ENCODE data around the gene MAPK14.
A peak's percentile ranks its signal among the peaks of the same experiment; 100 is the strongest.
"Not testable (repeated sequence)": the region's sequence is repeated elsewhere in the genome, so short reads cannot be mapped to it uniquely, and the experiment has no call there.

MAPK14 gene

DNA sequence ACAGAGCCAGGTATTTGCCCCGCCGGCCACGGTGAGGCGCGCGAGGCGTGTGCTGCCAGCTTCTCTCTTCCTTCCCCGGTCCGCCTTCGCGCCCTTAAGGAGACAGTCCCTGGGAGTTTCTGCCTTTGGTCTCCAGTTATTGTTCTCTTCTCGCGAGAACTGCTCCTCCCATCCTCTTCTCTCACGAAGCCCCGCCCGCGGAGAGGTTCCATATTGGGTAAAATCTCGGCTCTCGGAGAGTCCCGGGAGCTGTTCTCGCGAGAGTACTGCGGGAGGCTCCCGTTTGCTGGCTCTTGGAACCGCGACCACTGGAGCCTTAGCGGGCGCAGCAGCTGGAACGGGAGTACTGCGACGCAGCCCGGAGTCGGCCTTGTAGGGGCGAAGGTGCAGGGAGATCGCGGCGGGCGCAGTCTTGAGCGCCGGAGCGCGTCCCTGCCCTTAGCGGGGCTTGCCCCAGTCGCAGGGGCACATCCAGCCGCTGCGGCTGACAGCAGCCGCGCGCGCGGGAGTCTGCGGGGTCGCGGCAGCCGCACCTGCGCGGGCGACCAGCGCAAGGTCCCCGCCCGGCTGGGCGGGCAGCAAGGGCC, at the start of gene MAPK14:
Gene MAPK14 (plus strand): TSS at position 308 of the 587 bp plus-strand sequence. CDS start 350 bp downstream, outside the sequence.
- Mint-ChIP-seq H3K4me3 (peak within 1 kb of the TSS; percentile 89 to 95), H3K4me1 (peaks cover 45% of the 10 kb centered on the region), H3K9me3 (no peaks in the 10 kb centered on the region), H3K27ac (peak within 1 kb of the TSS; percentile 96 to 98), H3K27me3 (peaks cover 28% of the 10 kb centered on the region)
- ATAC-seq (peak; percentile 91), DNase-seq (peak; percentile 98 to 99)

DNA sequence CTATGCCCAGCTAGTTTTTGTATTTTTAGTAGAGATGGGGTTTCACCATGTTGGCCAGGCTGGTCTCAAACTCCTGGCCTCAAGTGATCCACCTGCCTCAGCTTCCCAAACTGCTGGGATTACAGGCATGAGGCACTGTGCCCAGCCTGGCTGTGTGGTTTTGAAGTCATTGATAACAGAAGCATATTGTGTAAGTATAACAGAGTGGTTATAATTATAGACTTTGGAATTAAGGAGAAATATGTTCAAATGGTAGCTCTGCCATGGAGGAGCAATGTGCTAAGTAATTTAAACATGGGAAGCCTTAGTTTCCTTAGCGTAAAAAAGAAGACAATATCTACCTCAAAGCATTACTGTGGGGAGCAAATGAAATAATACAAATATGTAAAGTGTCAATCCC, 47.5 kb upstream of the MAPK14 start:
- H3K27me3 Mint-ChIP-seq, result not testable (repeated sequence)

DNA sequence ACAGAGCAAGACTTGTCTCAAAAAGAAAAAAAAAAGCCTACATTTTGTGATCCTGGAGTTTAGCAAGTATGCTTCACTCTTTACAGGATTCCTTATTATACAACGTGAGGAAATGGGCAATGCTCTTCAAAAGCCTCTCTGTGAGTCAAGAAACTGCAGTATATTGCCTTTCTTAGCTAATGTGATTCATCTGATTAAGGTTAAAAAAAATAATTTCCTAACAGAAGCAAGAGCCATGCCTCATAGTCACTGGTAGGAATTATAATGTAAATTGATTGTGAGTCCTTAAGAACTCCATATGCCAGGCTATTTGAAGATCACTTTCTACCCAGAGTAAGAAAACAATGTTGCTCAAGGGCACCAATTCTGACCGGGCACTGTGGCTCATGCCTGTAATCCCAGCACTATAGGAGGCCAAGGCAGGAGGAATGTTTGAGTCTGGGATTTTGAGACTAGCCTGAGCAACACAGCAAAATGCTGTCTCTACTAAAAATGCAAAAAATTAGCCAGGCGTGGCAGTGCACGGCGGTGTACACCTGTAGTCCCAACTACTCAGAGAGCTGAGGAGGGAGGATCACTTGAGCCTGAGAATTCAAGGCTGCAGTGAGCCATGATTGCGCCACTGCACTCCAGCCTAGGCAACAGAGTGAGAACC, 46.5 kb upstream of the MAPK14 start:
- ATAC-seq, result no peak
- H3K27me3 Mint-ChIP-seq, result no peaks in the 10 kb centered on the region
- H3K9me3 Mint-ChIP-seq, result no peaks in the 10 kb centered on the region
- peaks cover 13% of the 10 kb centered on the region for H3K4me1 Mint-ChIP-seq
- no peak overlapping the region for H3K4me3 Mint-ChIP-seq
- no peak for DNase-seq
- no peak overlapping the region for H3K27ac Mint-ChIP-seq

More for the DNA sequence above, 47.5 kb upstream of the MAPK14 start:
- not testable (repeated sequence) for H3K9me3 Mint-ChIP-seq, ATAC-seq, H3K27ac Mint-ChIP-seq, H3K4me3 Mint-ChIP-seq, DNase-seq
- H3K4me1 Mint-ChIP-seq, result peaks cover 13% of the 10 kb centered on the region

DNA sequence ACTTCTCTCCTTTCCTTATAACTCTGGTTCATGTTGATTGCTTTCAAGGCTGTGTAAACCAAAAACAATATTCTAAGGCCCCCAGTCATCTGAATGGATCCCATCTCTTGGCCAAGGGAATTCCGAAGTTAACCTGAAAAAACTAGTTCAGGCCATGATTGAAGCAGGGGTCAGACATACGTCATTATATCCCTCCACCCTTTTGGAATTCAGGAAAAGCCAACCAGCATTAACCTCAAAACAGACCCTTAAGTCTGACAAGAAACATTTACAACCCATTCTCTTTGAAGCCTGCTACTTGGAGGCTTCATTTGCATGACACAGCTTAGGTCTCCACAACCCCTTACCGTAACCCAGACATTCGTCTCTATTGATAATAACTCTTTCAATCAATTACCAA, 42.9 kb upstream of the MAPK14 start:
- H3K4me1 Mint-ChIP-seq, result peaks cover 13% of the 10 kb centered on the region
- ATAC-seq, result no peak
- no peak overlapping the region for H3K27ac Mint-ChIP-seq
- DNase-seq, result no peak
- H3K4me3 Mint-ChIP-seq, result no peak overlapping the region
- H3K27me3 Mint-ChIP-seq, result no peaks in the 10 kb centered on the region
- H3K9me3 Mint-ChIP-seq, result no peaks in the 10 kb centered on the region

DNA sequence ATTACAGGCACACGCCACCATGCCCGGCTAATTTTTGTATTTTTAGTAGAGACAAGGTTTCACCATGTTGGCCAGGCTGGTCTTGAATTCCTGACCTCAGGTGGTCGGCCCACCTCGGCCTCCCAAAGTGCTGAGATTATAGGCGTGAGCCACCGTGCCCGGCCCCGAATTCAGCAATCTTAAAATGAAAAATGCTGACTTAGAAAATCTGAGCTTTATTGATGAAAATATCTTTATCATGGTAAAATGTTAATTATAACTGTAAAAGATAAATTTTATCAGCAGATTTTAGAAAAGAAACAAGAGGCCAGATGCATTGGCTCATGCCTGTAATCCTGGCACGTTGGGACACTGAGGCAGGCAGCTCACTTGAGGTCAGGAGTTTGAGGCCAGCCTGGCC, 39.6 kb upstream of the MAPK14 start:
- H3K4me1 Mint-ChIP-seq, DNase-seq, H3K27ac Mint-ChIP-seq, ATAC-seq, H3K27me3 Mint-ChIP-seq, H3K4me3 Mint-ChIP-seq, H3K9me3 Mint-ChIP-seq: not testable (repeated sequence)

DNA sequence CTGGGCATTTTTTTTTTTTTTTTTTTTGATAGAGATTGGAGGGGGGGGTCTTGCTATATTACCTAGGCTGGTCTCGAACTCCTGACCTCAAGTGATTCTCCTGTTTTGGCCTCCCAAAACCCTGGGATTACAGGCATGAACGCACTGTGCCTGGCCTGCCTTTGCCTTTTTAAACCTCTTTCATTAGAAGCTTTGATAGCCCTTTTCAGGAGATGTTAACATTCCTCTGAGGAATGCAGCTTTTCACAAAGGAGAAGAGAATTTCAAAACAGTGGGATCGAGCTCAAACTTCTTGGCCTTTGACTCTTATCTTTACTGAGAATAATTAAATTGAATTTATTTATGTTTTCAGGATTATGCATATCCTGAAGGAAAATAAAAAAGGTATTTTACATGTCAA, 34.5 kb upstream of the MAPK14 start:
- DNase-seq, result no peak
- Mint-ChIP-seq H3K9me3 (no peaks in the 10 kb centered on the region), H3K27me3 (no peaks in the 10 kb centered on the region), H3K4me3 (no peak overlapping the region), H3K4me1 (no peaks in the 10 kb centered on the region), H3K27ac (no peak overlapping the region)
- no peak for ATAC-seq

DNA sequence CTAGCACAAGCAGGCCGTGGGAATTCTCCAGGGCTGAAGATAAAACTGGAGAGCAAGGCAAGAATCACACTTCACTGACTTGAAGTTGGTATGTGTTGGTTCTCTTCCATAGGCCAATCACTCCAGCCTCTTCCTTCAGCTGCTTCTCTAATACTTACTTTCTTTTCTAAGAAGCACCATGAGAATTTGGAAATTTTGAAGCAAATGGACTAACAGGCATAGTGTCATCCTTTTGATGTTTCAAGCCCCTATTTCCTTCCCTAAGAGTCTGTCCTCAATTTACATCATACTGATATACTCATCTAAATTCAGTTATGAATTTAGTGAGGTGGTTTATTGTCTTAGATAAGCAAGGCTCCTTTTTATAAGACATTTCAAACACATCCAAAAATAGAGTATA, 27.2 kb upstream of the MAPK14 start:
- H3K4me1 Mint-ChIP-seq, result no peaks in the 10 kb centered on the region
- no peak for ATAC-seq

DNA sequence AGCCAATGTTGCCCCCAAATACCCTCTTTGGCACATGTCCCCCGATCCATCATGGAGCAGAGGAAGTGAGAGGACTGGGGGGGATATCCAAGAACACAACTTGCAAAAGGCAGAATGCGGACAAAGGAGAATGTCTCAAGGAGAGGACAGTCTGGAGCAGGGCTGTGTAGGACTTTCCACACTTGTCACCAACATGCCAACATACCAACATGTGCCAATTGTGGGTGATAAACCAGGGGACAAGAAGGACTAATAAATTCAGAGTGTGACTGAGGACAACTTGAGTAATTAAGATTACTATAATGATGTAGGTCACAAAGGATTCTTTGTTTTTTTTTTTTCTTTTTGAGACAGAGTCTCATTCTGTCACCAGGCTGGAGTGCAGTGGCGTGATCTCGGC, 11.9 kb upstream of the MAPK14 start:
- no peaks in the 10 kb centered on the region for H3K9me3 Mint-ChIP-seq
- peak overlapping the region in 1 of 2 donors; percentile 21 for H3K27ac Mint-ChIP-seq
- DNase-seq, result no peak
- peaks cover 6% of the 10 kb centered on the region for H3K27me3 Mint-ChIP-seq
- no peak overlapping the region for H3K4me3 Mint-ChIP-seq
- no peaks in the 10 kb centered on the region for H3K4me1 Mint-ChIP-seq
- no peak for ATAC-seq

More for the DNA sequence above, 27.2 kb upstream of the MAPK14 start:
- Mint-ChIP-seq H3K4me3 (no peak overlapping the region), H3K27me3 (no peaks in the 10 kb centered on the region), H3K27ac (no peak overlapping the region), H3K9me3 (no peaks in the 10 kb centered on the region)
- no peak for DNase-seq

DNA sequence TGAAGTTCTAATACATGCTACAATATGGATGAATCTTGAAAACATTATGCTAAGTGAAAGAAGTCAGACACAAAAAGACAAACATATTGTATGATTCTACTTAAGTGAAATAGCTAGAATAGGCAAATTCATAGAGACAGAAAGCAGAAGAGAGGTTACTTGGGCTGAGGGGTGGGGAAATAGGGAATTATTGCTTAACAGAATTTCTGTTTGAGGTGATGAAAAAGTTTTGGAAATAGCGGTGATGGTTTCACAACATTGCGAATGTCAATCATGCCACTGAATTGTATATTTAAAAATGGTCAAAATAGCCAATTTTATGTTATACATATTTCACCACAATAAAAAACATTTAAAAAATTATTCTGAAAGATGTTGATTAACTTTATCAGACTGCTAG, 9.3 kb upstream of the MAPK14 start:
- DNase-seq, result no peak
- no peaks in the 10 kb centered on the region for H3K4me1 Mint-ChIP-seq
- no peak for ATAC-seq
- H3K27ac Mint-ChIP-seq, result no peak overlapping the region
- H3K9me3 Mint-ChIP-seq, result no peaks in the 10 kb centered on the region
- H3K27me3 Mint-ChIP-seq, result no peaks in the 10 kb centered on the region
- no peak overlapping the region for H3K4me3 Mint-ChIP-seq

DNA sequence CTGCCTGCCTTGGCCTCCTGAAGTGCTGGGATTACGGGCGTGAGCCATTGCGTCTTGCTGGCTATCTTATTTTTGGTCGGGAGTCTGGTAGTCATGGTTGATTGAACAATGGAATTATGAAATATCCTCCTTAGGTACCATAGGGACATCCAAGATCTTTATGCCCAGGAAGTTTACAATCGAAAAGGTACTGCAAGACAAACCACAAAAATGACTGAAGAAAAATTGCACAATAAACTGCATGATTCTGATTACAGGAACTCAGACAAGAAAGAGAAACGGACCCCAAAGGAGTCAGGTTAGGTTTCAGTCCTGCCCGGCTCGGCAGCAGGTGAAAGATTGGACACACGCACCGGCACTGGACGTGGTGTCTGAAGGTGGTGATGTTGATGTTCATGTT, 8.4 kb upstream of the MAPK14 start:
- no peak for DNase-seq
- no peak overlapping the region for H3K27ac Mint-ChIP-seq
- H3K4me3 Mint-ChIP-seq, result no peak overlapping the region

DNA sequence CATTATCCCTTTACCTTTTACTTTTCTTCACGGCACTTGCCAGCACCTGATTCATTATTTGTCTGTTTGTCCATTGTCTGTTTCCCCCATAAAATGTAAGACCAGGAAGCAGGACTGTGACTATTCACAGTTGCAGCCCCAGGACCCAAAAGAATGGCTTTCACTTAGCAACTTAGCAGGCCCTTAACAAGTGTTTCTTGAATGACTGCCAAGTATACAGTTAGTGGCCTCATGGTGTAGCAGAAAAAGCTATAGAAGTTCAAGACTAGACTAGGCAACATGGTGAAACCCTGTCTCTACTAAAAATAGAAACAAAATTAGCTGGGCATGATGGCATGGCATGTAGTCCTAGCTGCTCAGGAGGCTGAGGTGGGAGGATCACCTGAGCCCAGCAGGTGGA, 7.5 kb upstream of the MAPK14 start:
- ATAC-seq (no peak), DNase-seq (no peak)
- peaks cover 10% of the 10 kb centered on the region for H3K4me1 Mint-ChIP-seq
- no peak overlapping the region for H3K4me3 Mint-ChIP-seq
- peaks cover 18% of the 10 kb centered on the region for H3K27me3 Mint-ChIP-seq
- no peak overlapping the region for H3K27ac Mint-ChIP-seq
- no peaks in the 10 kb centered on the region for H3K9me3 Mint-ChIP-seq

More for the DNA sequence above, 8.4 kb upstream of the MAPK14 start:
- H3K9me3 Mint-ChIP-seq, result no peaks in the 10 kb centered on the region
- peaks cover 8% of the 10 kb centered on the region for H3K27me3 Mint-ChIP-seq
- H3K4me1 Mint-ChIP-seq, result peaks cover 6% of the 10 kb centered on the region
- ATAC-seq, result no peak

DNA sequence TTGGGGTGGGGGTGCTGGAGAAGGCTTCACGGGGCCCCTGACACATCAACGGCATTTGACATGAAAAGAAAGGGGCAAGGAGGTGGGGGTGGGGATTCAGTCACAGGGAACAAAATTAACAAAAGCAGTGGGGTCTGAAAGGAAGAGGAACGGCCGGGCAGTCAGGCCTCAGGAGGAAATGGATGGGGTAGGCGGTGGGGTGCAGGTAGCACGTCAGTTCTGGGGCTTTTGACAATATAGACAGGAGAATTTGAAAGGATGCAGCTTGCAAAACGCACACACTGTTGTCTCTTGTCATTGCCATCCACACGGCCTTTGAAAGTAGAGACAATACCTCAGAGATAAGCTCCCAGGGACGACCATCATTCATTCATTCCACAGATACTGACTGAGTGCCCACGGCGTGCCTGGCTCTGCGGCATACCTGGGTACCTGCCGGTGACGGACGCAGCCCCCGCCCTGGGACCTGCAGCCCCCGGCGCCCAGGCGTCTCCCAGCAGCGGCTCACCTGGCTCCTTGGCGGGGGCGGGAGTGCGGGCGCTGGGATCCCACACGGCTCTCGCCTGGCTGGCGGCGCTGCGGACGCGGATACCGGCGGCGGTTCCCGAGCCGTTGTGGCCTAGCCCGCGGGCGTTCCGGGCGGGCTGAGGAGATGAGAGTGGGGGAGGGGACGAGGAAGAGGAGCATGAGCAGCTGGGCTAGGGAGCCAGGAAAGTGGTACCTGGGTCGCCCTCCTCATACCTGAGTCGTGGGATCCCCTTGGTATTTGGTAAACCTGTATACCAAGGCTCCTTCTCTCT, 3.4 kb upstream of the MAPK14 start, which contains the start of gene SLC26A8:
Gene SLC26A8 (minus strand): TSS at position 646 of the 800 bp plus-strand sequence. CDS start 4,934 bp downstream, outside the sequence.
- Mint-ChIP-seq H3K9me3 (no peaks in the 10 kb centered on the region), H3K27ac (no peak within 1 kb of the TSS), H3K4me3 (peak within 1 kb of the TSS; percentile 44 to 64), H3K27me3 (peaks cover 28% of the 10 kb centered on the region), H3K4me1 (peaks cover 15% of the 10 kb centered on the region)
- DNase-seq, result peak in 1 of 2 donors; percentile 8
- ATAC-seq, result no peak

DNA sequence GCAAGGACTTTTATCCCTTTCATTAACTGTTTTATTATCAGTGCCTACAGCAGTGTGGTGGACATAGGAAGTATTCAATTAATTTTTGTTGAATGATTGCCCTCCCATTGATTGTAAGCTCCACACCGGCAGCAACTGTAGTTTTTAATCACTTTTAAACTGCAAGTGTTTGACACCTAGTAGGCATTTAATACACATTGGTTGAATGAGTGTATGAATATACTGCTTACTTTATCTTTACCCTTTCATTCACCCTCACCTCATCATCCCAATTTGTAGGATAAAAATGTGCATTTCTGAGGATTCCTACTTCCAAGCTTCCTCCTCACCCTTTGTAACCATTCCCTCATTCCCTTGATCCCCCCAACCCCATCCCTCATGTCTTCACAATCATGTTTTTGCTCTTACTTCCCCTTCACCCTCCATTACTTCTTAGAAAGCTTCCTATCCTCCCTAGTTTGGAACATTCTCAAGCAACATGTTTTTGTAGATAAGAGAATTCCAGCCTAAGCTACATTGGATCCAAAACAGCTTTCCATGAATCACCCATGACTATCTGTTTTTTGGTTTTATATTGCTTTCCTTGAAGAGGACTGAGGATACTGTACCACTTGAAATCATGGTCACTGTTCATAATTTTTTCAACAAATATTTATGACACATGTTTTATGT, 2.2 kb upstream of the MAPK14 start:
- H3K4me1 Mint-ChIP-seq, result peaks cover 25% of the 10 kb centered on the region
- H3K27me3 Mint-ChIP-seq, result peaks cover 28% of the 10 kb centered on the region
- ATAC-seq, result no peak
- DNase-seq, result no peak
- H3K27ac Mint-ChIP-seq, result no peak overlapping the region
- H3K9me3 Mint-ChIP-seq, result no peaks in the 10 kb centered on the region
- H3K4me3 Mint-ChIP-seq, result no peak overlapping the region

DNA sequence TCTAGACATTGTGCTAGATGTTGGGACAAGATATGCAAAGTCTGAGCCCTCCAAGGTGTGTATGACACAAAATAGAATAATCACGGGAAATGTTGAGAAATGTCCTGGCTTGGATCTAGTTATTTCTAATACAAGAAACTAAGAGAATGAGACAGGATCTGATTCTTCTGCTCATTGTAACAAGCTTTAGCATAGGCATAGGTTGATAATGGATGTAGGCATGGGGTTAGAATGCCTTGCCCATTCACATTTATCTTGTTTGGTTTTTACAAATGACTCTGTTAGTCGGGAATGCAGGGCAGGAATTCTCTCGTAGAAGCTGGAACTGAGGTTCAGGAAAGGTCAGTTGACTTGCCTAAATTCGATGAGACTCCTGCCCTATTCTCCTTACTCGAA, 1.7 kb upstream of the MAPK14 start:
- no peaks in the 10 kb centered on the region for H3K9me3 Mint-ChIP-seq
- DNase-seq (no peak), ATAC-seq (no peak)
- no peak overlapping the region for H3K4me3 Mint-ChIP-seq
- H3K27me3 Mint-ChIP-seq, result peaks cover 28% of the 10 kb centered on the region
- no peak overlapping the region for H3K27ac Mint-ChIP-seq
- H3K4me1 Mint-ChIP-seq, result peaks cover 30% of the 10 kb centered on the region

DNA sequence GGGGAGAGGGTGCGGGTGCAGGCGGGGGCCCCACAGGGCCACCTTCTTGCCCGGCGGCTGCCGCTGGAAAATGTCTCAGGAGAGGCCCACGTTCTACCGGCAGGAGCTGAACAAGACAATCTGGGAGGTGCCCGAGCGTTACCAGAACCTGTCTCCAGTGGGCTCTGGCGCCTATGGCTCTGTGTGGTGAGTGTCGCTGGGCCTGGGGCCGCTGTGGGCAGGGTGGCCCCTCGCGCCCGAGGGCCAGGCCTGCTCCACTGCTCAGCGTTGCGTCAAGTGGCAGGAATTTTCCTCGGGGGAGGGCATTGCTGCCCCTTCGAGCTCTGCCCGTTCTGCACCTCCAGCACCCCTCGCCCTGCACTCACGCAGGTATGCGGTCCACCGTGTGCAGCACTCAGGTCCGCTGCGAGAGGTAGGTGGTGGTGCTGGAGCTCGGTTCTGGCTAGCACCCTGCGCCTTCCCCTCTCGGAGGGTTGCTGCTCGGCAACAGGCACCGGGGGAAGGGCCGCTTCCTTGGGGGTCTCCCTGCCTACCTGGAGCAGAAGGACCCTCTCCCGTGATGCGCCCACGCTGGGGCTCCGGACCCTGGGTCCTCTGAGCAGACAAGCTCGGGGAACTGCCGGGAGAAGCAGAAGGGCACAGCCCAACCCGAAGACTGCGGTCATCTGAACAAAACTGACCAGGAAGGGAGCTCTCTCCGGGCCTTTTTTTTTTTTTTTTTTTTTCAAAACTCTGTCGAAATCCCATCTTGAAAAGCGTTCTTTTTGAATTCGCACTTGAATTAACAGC, 674 bp downstream of the MAPK14 start:
- Mint-ChIP-seq H3K27me3 (peaks cover 28% of the 10 kb centered on the region), H3K4me3 (peak overlapping the region; percentile 89 to 95), H3K27ac (peak overlapping the region; percentile 95 to 97), H3K4me1 (peaks cover 52% of the 10 kb centered on the region), H3K9me3 (no peaks in the 10 kb centered on the region)
- DNase-seq, result peak in 1 of 2 donors; percentile 59
- ATAC-seq, result peak; percentile 44

Measured in stimulated activated naive CD8-positive, alpha-beta T cell treated with anti-CD3 and anti-CD28 coated beads, Interleukin-15, amount 100 ng/mL, for 72 hours (primary cell).